Measurements from ENCODE around the gene NPW. TPM values are rescaled to one million over a fixed set of nuclear protein-coding genes. Genes with fewer than 3 reads are reported as not detected.

Gene NPW
- total and polyA plus RNA-seq, 8 donors, result 0.43 to 2.7 (median 0.82) TPM

GRCh38 chr16:2003827-2004641 lies 15.6 kb upstream of the NPW start:
- H3K9me3 ChIP-seq, result no peaks in the 10 kb centered on the region
- intact Hi-C loops (cut with DNase I), result no loop called here
- H3K27ac ChIP-seq, result peak overlapping the region; percentile 51 to 73 (median 60)
- peak; percentile 94 to 99 (median 96) for DNase-seq
- 14 to 16% methylated on average over 34 to 36 of the region's 36 CpGs for WGBS, 2 donors
- H3K4me1 ChIP-seq, result peaks cover 22 to 41% (median 33%) of the 10 kb centered on the region in 3 donors
- peaks cover 17 to 43% (median 32%) of the 10 kb centered on the region in 3 donors for H3K36me3 ChIP-seq
- TF ChIP-seq, protein P1, sequence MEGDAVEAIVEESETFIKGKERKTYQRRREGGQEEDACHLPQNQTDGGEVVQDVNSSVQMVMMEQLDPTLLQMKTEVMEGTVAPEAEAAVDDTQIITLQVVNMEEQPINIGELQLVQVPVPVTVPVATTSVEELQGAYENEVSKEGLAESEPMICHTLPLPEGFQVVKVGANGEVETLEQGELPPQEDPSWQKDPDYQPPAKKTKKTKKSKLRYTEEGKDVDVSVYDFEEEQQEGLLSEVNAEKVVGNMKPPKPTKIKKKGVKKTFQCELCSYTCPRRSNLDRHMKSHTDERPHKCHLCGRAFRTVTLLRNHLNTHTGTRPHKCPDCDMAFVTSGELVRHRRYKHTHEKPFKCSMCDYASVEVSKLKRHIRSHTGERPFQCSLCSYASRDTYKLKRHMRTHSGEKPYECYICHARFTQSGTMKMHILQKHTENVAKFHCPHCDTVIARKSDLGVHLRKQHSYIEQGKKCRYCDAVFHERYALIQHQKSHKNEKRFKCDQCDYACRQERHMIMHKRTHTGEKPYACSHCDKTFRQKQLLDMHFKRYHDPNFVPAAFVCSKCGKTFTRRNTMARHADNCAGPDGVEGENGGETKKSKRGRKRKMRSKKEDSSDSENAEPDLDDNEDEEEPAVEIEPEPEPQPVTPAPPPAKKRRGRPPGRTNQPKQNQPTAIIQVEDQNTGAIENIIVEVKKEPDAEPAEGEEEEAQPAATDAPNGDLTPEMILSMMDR (IDR thresholded peaks at IDR 0.05), result peak; percentile 92 to 98 (median 96)
- FAIRE-seq, result no peak
- no peaks in the 10 kb centered on the region for H3K27me3 ChIP-seq
- peak overlapping the region in 2 of 4 donors; percentile 11 to 19 for H3K4me3 ChIP-seq
- peak; percentile 76 to 92 (median 86) for ATAC-seq

- Histone ChIP-seq H3K4me3 (no peak overlapping the region), H3K27me3 (no peaks in the 10 kb centered on the region), H3K27ac (peak overlapping the region in 3 of 4 donors; percentile 51 to 62 (median 59)), H3K36me3 (peaks cover 11 to 34% (median 32%) of the 10 kb centered on the region in 3 donors), H3K9me3 (no peaks in the 10 kb centered on the region), H3K4me1 (peaks cover 22 to 41% (median 33%) of the 10 kb centered on the region in 3 donors)
- ATAC-seq (no peak), DNase-seq (peak in 5 of 6 donors; percentile 26 to 83 (median 63)), FAIRE-seq (no peak)
- intact Hi-C loops (cut with DNase I), result no loop called here
- 58 to 60% methylated on average over 32 to 34 of the region's 34 CpGs for WGBS, 2 donors
- TF ChIP-seq, protein P1 (IDR thresholded peaks at IDR 0.05), result no peak
Measured at GRCh38 chr16:2004795-2005517, 14.6 kb upstream of the NPW start.

- WGBS, 2 donors, result 51 to 52% methylated on average over 21 of the region's 21 CpGs
- Histone ChIP-seq H3K36me3 (peaks cover 11 to 28% (median 28%) of the 10 kb centered on the region in 3 donors), H3K27me3 (no peaks in the 10 kb centered on the region), H3K4me3 (no peak overlapping the region), H3K9me3 (no peaks in the 10 kb centered on the region), H3K4me1 (peaks cover 26 to 41% (median 33%) of the 10 kb centered on the region in 3 donors), H3K27ac (peak overlapping the region in 1 of 4 donors; percentile 18)
- DNase-seq, result peak; percentile 43 to 88 (median 64)
- ATAC-seq, result no peak
- TF ChIP-seq, protein P1 (IDR thresholded peaks at IDR 0.05), result no peak
- FAIRE-seq, result no peak
- intact Hi-C loops (cut with DNase I), result no loop called here
Measured at GRCh38 chr16:2005646-2006045, 13.9 kb upstream of the NPW start.

- intact Hi-C loops (cut with DNase I), result no loop called here
- Histone ChIP-seq H3K36me3 (peaks cover 8 to 21% (median 21%) of the 10 kb centered on the region in 3 donors), H3K9me3 (no peaks in the 10 kb centered on the region), H3K4me3 (no peak overlapping the region), H3K4me1 (peaks cover 26 to 41% (median 33%) of the 10 kb centered on the region in 3 donors), H3K27me3 (no peaks in the 10 kb centered on the region), H3K27ac (no peak overlapping the region)
- 78 to 84% methylated on average over 8 of the region's 8 CpGs for WGBS, 2 donors
- FAIRE-seq, result no peak
- DNase-seq, result peak; percentile 18 to 78 (median 42)
- TF ChIP-seq, protein P1 (IDR thresholded peaks at IDR 0.05), result no peak
- no peak for ATAC-seq
Measured at GRCh38 chr16:2006317-2006716, 13.3 kb upstream of the NPW start.
